ENCODE data around the gene CACNA1G. TPM values are rescaled to one million over a fixed set of nuclear protein-coding genes. Genes with fewer than 3 reads are reported as not detected.

The CACNA1G gene
- total RNA-seq, 2 experiments from 2014 or later, result not detected

GRCh38 chr17:50637829-50638605, 77.5 kb downstream of the CACNA1G start:
- Mint-ChIP-seq H3K27ac (no peak overlapping the region), H3K36me3 (ENCODE audit: low read depth) (no peaks in the 10 kb centered on the region), H3K27me3 (peaks cover 37% of the 10 kb centered on the region), H3K9me3 (ENCODE audit: low read depth) (no peaks in the 10 kb centered on the region), H3K4me1 (no peaks in the 10 kb centered on the region), H3K4me3 (no peak overlapping the region)
- ChIA-PET POLR2A (no interaction called here), CTCF (interaction anchor here (0.7 to 4.6 kb wide), 8 partner anchors 7 to 153 kb away, joined by 3 to 31 read pairs (median 4); no protein-coding TSS in a partner anchor)
- intact Hi-C loops (cut with DNase I, micrococcal nuclease), result no loop called here
- ATAC-seq (no peak), DNase-seq (no peak)

GRCh38 chr17:50638606-50638965, 78.1 kb downstream of the CACNA1G start:
- H3K4me3 Mint-ChIP-seq, result no peak overlapping the region
- intact Hi-C loops (cut with DNase I, micrococcal nuclease), result no loop called here
- no peaks in the 10 kb centered on the region for H3K4me1 Mint-ChIP-seq
- DNase-seq (no peak), ATAC-seq (no peak)
- no peak overlapping the region for H3K27ac Mint-ChIP-seq
- ChIA-PET CTCF (interaction anchor here (0.8 to 4.6 kb wide), 7 partner anchors 8 to 226 kb away, joined by 3 to 31 read pairs (median 4); no protein-coding TSS in a partner anchor), POLR2A (no interaction called here)
- H3K36me3 Mint-ChIP-seq (ENCODE audit: low read depth), result no peaks in the 10 kb centered on the region
- no peaks in the 10 kb centered on the region for H3K9me3 Mint-ChIP-seq (ENCODE audit: low read depth)
- H3K27me3 Mint-ChIP-seq, result peaks cover 31% of the 10 kb centered on the region

GRCh38 chr17:50638966-50639713, 78.6 kb downstream of the CACNA1G start:
- H3K4me1 Mint-ChIP-seq, result no peaks in the 10 kb centered on the region
- POLR2A ChIA-PET, result no interaction called here
- H3K27me3 Mint-ChIP-seq, result peaks cover 27% of the 10 kb centered on the region
- no peak for DNase-seq
- no peak overlapping the region for H3K27ac Mint-ChIP-seq
- CTCF ChIA-PET, result interaction anchor here (0.7 to 4.6 kb wide), 7 partner anchors 8 to 227 kb away, joined by 3 to 31 read pairs (median 4); no protein-coding TSS in a partner anchor
- H3K4me3 Mint-ChIP-seq, result no peak overlapping the region
- no peaks in the 10 kb centered on the region for H3K36me3 Mint-ChIP-seq (ENCODE audit: low read depth)
- no peak for ATAC-seq
- H3K9me3 Mint-ChIP-seq (ENCODE audit: low read depth), result no peaks in the 10 kb centered on the region
- intact Hi-C loops (cut with DNase I, micrococcal nuclease), result no loop called here

GRCh38 chr17:50640686-50641351, 80.3 kb downstream of the CACNA1G start:
- DNase-seq, result no peak
- ChIA-PET POLR2A (no interaction called here), CTCF (interaction anchor here (0.7 to 4.6 kb wide), 5 partner anchors 10 to 198 kb away, joined by 3 to 31 read pairs (median 4); no protein-coding TSS in a partner anchor)
- H3K4me1 Mint-ChIP-seq, result no peaks in the 10 kb centered on the region
- H3K27me3 Mint-ChIP-seq, result peaks cover 24% of the 10 kb centered on the region
- no peak overlapping the region for H3K27ac Mint-ChIP-seq
- H3K9me3 Mint-ChIP-seq (ENCODE audit: low read depth), result no peaks in the 10 kb centered on the region
- intact Hi-C loops (cut with DNase I, micrococcal nuclease), result no loop called here
- no peaks in the 10 kb centered on the region for H3K36me3 Mint-ChIP-seq (ENCODE audit: low read depth)
- ATAC-seq, result no peak
- no peak overlapping the region for H3K4me3 Mint-ChIP-seq

GRCh38 chr17:50641357-50641756, 80.8 kb downstream of the CACNA1G start:
- H3K27me3 Mint-ChIP-seq, result peaks cover 22% of the 10 kb centered on the region
- DNase-seq (no peak), ATAC-seq (no peak)
- no peaks in the 10 kb centered on the region for H3K9me3 Mint-ChIP-seq (ENCODE audit: low read depth)
- no peaks in the 10 kb centered on the region for H3K4me1 Mint-ChIP-seq
- no peak overlapping the region for H3K27ac Mint-ChIP-seq
- intact Hi-C loops (cut with DNase I, micrococcal nuclease), result no loop called here
- POLR2A ChIA-PET, result no interaction called here
- CTCF ChIA-PET, result interaction anchor here (1.2 to 3.5 kb wide), 2 partner anchors 11 to 96 kb away, joined by 3 to 14 read pairs; no protein-coding TSS in a partner anchor
- H3K4me3 Mint-ChIP-seq, result no peak overlapping the region
- H3K36me3 Mint-ChIP-seq (ENCODE audit: low read depth), result no peaks in the 10 kb centered on the region

- CTCF ChIA-PET, result interaction anchor here (0.7 to 1.2 kb wide), 2 partner anchors 20 to 97 kb away, joined by 3 read pairs; no protein-coding TSS in a partner anchor
- H3K27ac Mint-ChIP-seq, result no peak overlapping the region
Observed at GRCh38 chr17:50642071-50642721, 81.7 kb downstream of the CACNA1G start.

GRCh38 chr17:50642722-50643656, 82.5 kb downstream of the CACNA1G start:
- H3K27me3 Mint-ChIP-seq, result peaks cover 8% of the 10 kb centered on the region
- H3K9me3 Mint-ChIP-seq (ENCODE audit: low read depth), result no peaks in the 10 kb centered on the region
- ATAC-seq, result no peak
- ChIA-PET POLR2A (no interaction called here), CTCF (no interaction called here)
- H3K36me3 Mint-ChIP-seq (ENCODE audit: low read depth), result no peaks in the 10 kb centered on the region
- intact Hi-C loops (cut with DNase I, micrococcal nuclease), result no loop called here
- DNase-seq, result no peak
- H3K4me3 Mint-ChIP-seq, result no peak overlapping the region
- no peak overlapping the region for H3K27ac Mint-ChIP-seq
- no peaks in the 10 kb centered on the region for H3K4me1 Mint-ChIP-seq

More at GRCh38 chr17:50642071-50642721, 81.7 kb downstream of the CACNA1G start:
- no peaks in the 10 kb centered on the region for H3K9me3 Mint-ChIP-seq (ENCODE audit: low read depth)
- H3K4me1 Mint-ChIP-seq, result no peaks in the 10 kb centered on the region
- no peak for DNase-seq
- no peak for ATAC-seq
- H3K4me3 Mint-ChIP-seq, result no peak overlapping the region
- POLR2A ChIA-PET, result no interaction called here
- H3K36me3 Mint-ChIP-seq (ENCODE audit: low read depth), result no peaks in the 10 kb centered on the region
- intact Hi-C loops (cut with DNase I, micrococcal nuclease), result no loop called here
- H3K27me3 Mint-ChIP-seq, result peaks cover 16% of the 10 kb centered on the region

GRCh38 chr17:50645748-50646682, 85.5 kb downstream of the CACNA1G start:
- Mint-ChIP-seq H3K4me3 (no peak overlapping the region), H3K4me1 (no peaks in the 10 kb centered on the region), H3K9me3 (ENCODE audit: low read depth) (no peaks in the 10 kb centered on the region), H3K36me3 (ENCODE audit: low read depth) (no peaks in the 10 kb centered on the region), H3K27ac (no peak overlapping the region), H3K27me3 (peaks cover 8% of the 10 kb centered on the region)
- CTCF ChIA-PET, result interaction anchor here (0.5 to 2.0 kb wide), 6 partner anchors 16 to 131 kb away, joined by 3 to 6 read pairs (median 4); no protein-coding TSS in a partner anchor
- DNase-seq (no peak), ATAC-seq (no peak)
- POLR2A ChIA-PET, result no interaction called here
- intact Hi-C loops (cut with DNase I, micrococcal nuclease), result no loop called here

- Mint-ChIP-seq H3K4me3 (no peak overlapping the region), H3K36me3 (ENCODE audit: low read depth) (no peaks in the 10 kb centered on the region), H3K4me1 (no peaks in the 10 kb centered on the region), H3K27me3 (peaks cover 8% of the 10 kb centered on the region), H3K9me3 (ENCODE audit: low read depth) (peaks cover 2% of the 10 kb centered on the region), H3K27ac (no peak overlapping the region)
- DNase-seq (no peak), ATAC-seq (no peak)
- intact Hi-C loops (cut with DNase I, micrococcal nuclease), result no loop called here
- ChIA-PET POLR2A (no interaction called here), CTCF (interaction anchor here (1.4 to 2.0 kb wide), 2 partner anchors 17 to 19 kb away, joined by 5 to 6 read pairs; no protein-coding TSS in a partner anchor)
Observed at GRCh38 chr17:50647187-50647586, 86.7 kb downstream of the CACNA1G start.

All from activated CD4-positive, alpha-beta T cell treated with anti-CD3 and anti-CD28 coated beads for 36 hours (primary cell).